Stimulated activated CD4-positive, alpha-beta T cell treated with anti-CD3 and anti-CD28 coated beads, Interleukin-4, amount 100 ng/mL, for 48 hours (primary cell): ENCODE results near the gene RAD50.
"Not testable (repeated sequence)": the region's sequence is repeated elsewhere in the genome, so short reads cannot be mapped to it uniquely, and the experiment has no call there.

Experiments
- DNase-seq, 2 donors: peaks; one replicate each; pipeline ENCODE4 v3.0.0-alpha.2; 2020; ENCODE audit warnings: low read depth in 2 of 2

The RAD50 gene

GRCh38 chr5:132556763-132557477, at the start of gene RAD50:
RAD50 (plus strand) TSS chr5:132556977; CDS start chr5:132557325, 348 bp downstream.
- DNase-seq: peak; percentile 88 to 92

GRCh38 chr5:132510076-132510475, 46.7 kb upstream of the RAD50 start:
- DNase-seq: no peak

GRCh38 chr5:132513618-132514336, 43.0 kb upstream of the RAD50 start:
- DNase-seq: not testable (repeated sequence)

GRCh38 chr5:132522067-132522466, 34.7 kb upstream of the RAD50 start:
- DNase-seq: not testable (repeated sequence)

- not testable (repeated sequence) for DNase-seq
These were observed 31.9 kb upstream of the RAD50 start for GRCh38 chr5:132524877-132525276.

- DNase-seq: no peak
These were observed 31.5 kb upstream of the RAD50 start for GRCh38 chr5:132525299-132525724.

GRCh38 chr5:132526290-132526973, 30.3 kb upstream of the RAD50 start:
- DNase-seq: no peak

- DNase-seq: no peak
These were observed 29.7 kb upstream of the RAD50 start for GRCh38 chr5:132526974-132527564.

GRCh38 chr5:132528021-132528420, 28.8 kb upstream of the RAD50 start:
- DNase-seq: no peak

- DNase-seq: no peak
These were observed 27.7 kb upstream of the RAD50 start for GRCh38 chr5:132528866-132529634.

GRCh38 chr5:132530946-132531345, 25.8 kb upstream of the RAD50 start:
- DNase-seq: no peak

- no peak for DNase-seq
These were observed 17.1 kb upstream of the RAD50 start for GRCh38 chr5:132539716-132540115.

- no peak for DNase-seq
These were observed 16.6 kb upstream of the RAD50 start for GRCh38 chr5:132540149-132540548.

GRCh38 chr5:132540764-132541163, 16.0 kb upstream of the RAD50 start:
- no peak for DNase-seq

GRCh38 chr5:132543472-132544201, 13.1 kb upstream of the RAD50 start, which contains the start of gene IL5:
IL5 (minus strand) TSS chr5:132543522; CDS start chr5:132543478, 44 bp downstream.
- DNase-seq: no peak

- peak; percentile 62 to 64 for DNase-seq
These were observed 10.7 kb upstream of the RAD50 start for GRCh38 chr5:132546108-132546507.

- no peak for DNase-seq
These were observed 9.5 kb upstream of the RAD50 start for GRCh38 chr5:132547269-132547668.

GRCh38 chr5:132548834-132549233, 7.9 kb upstream of the RAD50 start:
- DNase-seq: not testable (repeated sequence)

- DNase-seq: no peak
These were observed 7.2 kb upstream of the RAD50 start for GRCh38 chr5:132549576-132549975.

- no peak for DNase-seq
These were observed 519 bp upstream of the RAD50 start for GRCh38 chr5:132556153-132556762.
